Head of caudate nucleus (tissue), 42 donors: ENCODE data around the gene DGUOK.
A peak's percentile ranks its signal among the peaks of the same experiment; 100 is the strongest.

Experiments
- DNase-seq, 42 donors: peaks; one replicate each; pipeline versions ENCODE4 v3.0.0 to v3.0.0-alpha.2; 2020 to 2021; ENCODE audit warnings: mixed read lengths in 7 of 42
- intact Hi-C: fragments of 100-400 bp; cut with DNase I; formaldehyde crosslinking; loops from one replicate; pipeline ENCODE4 v1.15.0; 2022

The DGUOK gene

GRCh38 chr2:73917696-73918207 is 8.9 kb upstream of the DGUOK start:
- intact Hi-C loops, result no loop called here
- DNase-seq, result no peak

- intact Hi-C loops, result no loop called here
- no peak for DNase-seq
Observed at GRCh38 chr2:73918856-73919255, 7.8 kb upstream of the DGUOK start.

- intact Hi-C loops, result loop anchor here (10.0 kb wide), 1 partner anchor 225 kb away; the partner anchor contains the start of gene BOLA3
- no peak for DNase-seq
Observed at GRCh38 chr2:73919596-73920228, 7.0 kb upstream of the DGUOK start.

GRCh38 chr2:73920577-73921545 is 5.8 kb upstream of the DGUOK start:
- DNase-seq, result no peak
- intact Hi-C loops, result loop anchor here (10.0 kb wide), 1 partner anchor 224 kb away; the partner anchor contains the start of gene BOLA3

- intact Hi-C loops, result loop anchor here (10.0 kb wide), 1 partner anchor 223 kb away; the partner anchor contains the start of gene BOLA3
- no peak for DNase-seq
Observed at GRCh38 chr2:73921581-73921980, 5.1 kb upstream of the DGUOK start.

- intact Hi-C loops, result loop anchor here (10.0 kb wide), 1 partner anchor 222 kb away; the partner anchor contains the start of gene BOLA3
- no peak for DNase-seq
Observed at GRCh38 chr2:73922681-73923080, 4.0 kb upstream of the DGUOK start.

- DNase-seq, result no peak
- intact Hi-C loops, result loop anchor here (5.0 to 10.0 kb wide), 2 partner anchors 77 to 220 kb away; partner anchors contain the start of gene BOLA3
Observed at GRCh38 chr2:73925033-73925704, 1.5 kb upstream of the DGUOK start.

GRCh38 chr2:73925853-73926492 is 707 bp upstream of the DGUOK start:
- intact Hi-C loops, result loop anchor here (5.0 to 10.0 kb wide), 2 partner anchors 76 to 219 kb away; partner anchors contain the start of gene BOLA3
- no peak for DNase-seq

- intact Hi-C loops, result loop anchor here (5.0 to 10.0 kb wide), 2 partner anchors 75 to 217 kb away; partner anchors contain the start of gene BOLA3
- no peak for DNase-seq
Observed at GRCh38 chr2:73927344-73927743, 664 bp downstream of the DGUOK start.

- intact Hi-C loops, result loop anchor here (5.0 to 10.0 kb wide), 2 partner anchors 73 to 216 kb away; partner anchors contain the start of gene BOLA3
- no peak for DNase-seq
Observed at GRCh38 chr2:73928963-73929347, 2.3 kb downstream of the DGUOK start.

- intact Hi-C loops, result loop anchor here (5.0 kb wide), 1 partner anchor 57 kb away; no protein-coding TSS in a partner anchor
- DNase-seq, result no peak
Observed at GRCh38 chr2:73930386-73930785, 3.7 kb downstream of the DGUOK start.

GRCh38 chr2:73931531-73932500 is 5.1 kb downstream of the DGUOK start:
- peak in 32 of 42 donors; percentile 16 to 82 (median 46) for DNase-seq
- intact Hi-C loops, result loop anchor here (5.0 kb wide), 1 partner anchor 55 kb away; no protein-coding TSS in a partner anchor

GRCh38 chr2:73933194-73933593 is 6.5 kb downstream of the DGUOK start:
- peak in 16 of 42 donors; percentile 6 to 55 (median 24) for DNase-seq
- intact Hi-C loops, result loop anchor here (5.0 kb wide), 1 partner anchor 54 kb away; no protein-coding TSS in a partner anchor

GRCh38 chr2:73935641-73936040 is 9.0 kb downstream of the DGUOK start:
- intact Hi-C loops, result no loop called here
- no peak for DNase-seq

GRCh38 chr2:73937103-73937885 is 10.6 kb downstream of the DGUOK start:
- intact Hi-C loops, result no loop called here

GRCh38 chr2:73937899-73938298 is 11.2 kb downstream of the DGUOK start:
- DNase-seq, result no peak
- intact Hi-C loops, result no loop called here

More at GRCh38 chr2:73937103-73937885, 10.6 kb downstream of the DGUOK start:
- no peak for DNase-seq
